Stimulated activated CD8-positive, alpha-beta memory T cell treated with anti-CD3 and anti-CD28 coated beads, Interleukin-2, amount 100 ng/mL, for 48 hours (primary cell): ENCODE data around the gene PYGM.
A peak's percentile ranks its signal among the peaks of the same experiment; 100 is the strongest.

Experiments used
- DNase-seq, 2 donors: peaks; one replicate each; pipeline ENCODE4 v3.0.0-alpha.2; 2020; ENCODE audit warnings: low read depth in 2 of 2

Gene PYGM

DNA sequence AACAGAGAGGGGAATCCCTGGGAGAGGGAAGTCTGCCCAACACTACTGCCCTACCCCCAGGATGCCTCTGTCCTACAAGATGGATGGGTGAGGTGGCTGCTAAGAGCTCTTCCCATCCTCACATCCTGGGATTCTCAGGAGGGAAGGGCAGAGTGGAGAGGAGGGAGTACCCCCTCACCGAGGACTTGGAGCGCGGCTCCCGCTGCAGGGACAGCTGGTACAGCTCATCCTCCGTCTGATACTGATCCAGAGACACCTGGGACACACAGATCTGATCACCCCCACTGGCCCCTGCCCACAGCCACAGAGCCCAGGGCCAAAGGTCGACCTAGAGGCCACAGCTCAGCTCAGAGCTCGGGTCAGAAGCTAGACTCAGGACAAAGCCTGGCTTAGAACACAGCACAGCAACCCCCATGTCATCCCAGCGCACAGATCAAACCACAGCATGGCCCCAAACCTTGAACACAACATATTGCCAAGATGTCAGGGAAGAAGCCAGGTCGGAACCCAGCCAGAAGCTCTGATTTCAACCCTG, 24.0 kb downstream of the PYGM start:
- no peak for DNase-seq

DNA sequence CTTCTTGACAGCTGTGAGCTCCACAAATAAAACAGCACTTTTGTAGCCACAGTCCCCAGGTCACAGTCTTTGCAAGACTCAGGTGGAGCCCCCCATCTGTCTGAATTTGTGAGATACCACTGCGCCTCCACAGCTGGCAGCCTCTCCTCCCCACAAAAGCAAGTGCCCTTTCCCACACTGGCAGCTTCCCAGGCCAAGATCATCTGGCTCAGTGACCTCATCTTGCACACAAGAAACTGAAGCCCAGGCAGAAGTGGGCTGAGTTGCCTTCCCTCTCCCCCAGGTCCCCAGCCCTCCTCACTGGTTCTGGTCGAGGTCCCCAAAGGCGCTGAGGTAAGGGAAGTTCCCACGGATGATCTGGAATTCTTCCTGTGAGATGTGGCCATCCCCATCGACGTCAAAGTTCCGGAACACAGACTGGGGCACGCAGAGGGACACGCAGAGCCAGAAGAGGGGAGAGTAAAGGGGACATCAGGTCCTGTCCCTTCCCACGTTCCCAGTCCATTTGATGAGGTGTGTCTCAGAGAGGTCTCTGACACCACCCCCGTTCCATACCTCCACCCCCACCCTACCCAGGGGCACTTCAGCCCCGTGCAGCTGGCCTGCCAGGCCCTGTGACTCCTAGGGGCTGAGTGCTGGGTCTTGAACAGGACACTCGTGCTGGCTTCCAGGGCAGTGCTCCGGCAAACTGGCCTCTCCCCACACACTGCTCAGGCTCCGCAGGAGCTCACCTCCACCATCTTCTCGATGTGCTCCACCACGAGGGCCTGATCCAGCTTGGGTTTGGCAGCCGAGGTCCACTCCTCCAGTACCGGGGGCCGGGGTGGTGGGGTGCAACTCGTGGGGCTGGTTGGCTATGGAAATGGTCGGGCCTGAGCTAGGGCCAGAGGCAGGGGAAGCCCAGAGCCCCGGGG, 24.7 kb downstream of the PYGM start:
- DNase-seq, result no peak

DNA sequence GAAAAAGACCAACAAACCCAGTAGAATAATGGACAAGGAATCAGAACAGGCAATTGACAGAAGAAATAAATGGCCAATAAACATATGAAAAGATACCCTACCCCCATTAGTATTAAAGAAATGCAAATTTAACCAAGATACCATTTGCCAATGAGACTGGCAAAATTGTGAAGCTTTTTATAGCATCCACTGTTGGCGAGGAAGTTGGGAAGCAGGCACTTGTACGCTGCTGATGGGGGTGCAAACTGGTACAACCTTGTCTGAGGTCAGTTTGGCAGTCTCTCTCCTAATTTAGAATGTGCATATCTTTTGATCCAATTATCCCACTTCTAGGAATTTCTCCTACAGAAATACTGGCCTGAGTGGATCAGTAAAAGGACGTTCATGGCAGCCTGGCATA, 28.2 kb downstream of the PYGM start:
- no peak for DNase-seq

- DNase-seq, result peak in 1 of 2 donors; percentile 28
Measured at GRCh38 chr11:64729851-64730382, 29.9 kb downstream of the PYGM start.

GRCh38 chr11:64728757-64729365, 30.9 kb downstream of the PYGM start:
- no peak for DNase-seq

DNA sequence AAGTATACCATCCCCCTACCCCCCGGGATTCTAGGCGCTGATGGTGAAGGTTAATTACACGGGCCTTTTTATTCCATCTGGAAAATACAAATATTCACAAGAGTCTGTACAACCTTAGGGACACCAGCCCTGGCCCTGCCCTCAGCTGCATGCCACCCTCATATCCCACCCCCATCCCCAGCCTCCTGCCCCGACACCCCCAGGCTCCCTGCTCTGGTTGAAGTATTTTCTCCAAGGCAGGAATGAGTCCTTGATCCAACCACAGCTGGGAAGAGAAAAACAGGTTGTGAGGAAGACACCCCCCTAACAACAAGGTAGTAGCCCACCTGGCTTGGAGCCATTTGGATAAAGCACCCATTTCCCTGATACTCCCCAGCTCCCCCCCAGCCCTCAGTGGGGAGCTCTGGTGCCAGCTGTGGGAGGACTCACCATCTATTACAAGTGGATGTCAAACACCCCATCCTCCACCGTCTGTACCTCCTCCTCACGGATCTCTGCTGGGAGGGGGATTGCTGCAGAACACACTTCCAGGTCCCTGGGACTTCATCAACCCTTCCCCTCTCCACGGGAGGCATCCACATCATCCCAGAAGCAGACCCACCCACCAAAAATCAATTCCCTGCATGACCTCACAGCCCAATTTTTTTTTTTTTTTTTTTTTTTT, 32.8 kb downstream of the PYGM start:
- no peak for DNase-seq

- no peak for DNase-seq
Measured at GRCh38 chr11:64726211-64726641, 33.5 kb downstream of the PYGM start.

DNA sequence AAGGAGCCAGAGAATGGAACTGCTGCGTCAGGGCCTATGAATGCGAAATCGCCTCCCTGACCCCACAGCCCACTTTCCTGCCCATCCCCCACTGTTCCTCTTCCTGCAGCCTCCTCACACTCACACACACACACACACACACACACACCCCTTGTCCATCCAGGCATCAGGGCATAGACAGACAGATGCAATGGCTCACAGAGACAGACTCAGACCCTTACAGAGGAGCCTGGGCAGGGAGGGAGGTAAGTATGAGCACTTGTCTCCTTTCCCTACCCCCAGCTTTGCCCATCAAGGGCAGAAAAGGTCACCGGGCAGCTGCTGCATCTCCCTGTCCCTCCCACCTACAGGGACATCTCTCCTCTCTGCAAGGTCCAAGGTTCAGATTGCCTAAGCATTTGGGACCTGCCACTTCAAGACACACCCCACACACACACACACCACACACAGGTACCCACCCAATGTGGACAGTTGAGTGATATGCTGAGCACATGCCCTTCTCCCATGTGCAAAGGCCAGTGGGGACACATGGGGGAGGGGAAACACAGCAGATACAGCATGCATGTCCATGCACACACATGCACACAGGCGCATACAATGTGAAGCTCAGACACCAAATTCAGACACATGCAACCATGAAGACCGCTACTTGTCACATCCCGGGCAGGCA, 34.8 kb downstream of the PYGM start:
- DNase-seq, result no peak

DNA sequence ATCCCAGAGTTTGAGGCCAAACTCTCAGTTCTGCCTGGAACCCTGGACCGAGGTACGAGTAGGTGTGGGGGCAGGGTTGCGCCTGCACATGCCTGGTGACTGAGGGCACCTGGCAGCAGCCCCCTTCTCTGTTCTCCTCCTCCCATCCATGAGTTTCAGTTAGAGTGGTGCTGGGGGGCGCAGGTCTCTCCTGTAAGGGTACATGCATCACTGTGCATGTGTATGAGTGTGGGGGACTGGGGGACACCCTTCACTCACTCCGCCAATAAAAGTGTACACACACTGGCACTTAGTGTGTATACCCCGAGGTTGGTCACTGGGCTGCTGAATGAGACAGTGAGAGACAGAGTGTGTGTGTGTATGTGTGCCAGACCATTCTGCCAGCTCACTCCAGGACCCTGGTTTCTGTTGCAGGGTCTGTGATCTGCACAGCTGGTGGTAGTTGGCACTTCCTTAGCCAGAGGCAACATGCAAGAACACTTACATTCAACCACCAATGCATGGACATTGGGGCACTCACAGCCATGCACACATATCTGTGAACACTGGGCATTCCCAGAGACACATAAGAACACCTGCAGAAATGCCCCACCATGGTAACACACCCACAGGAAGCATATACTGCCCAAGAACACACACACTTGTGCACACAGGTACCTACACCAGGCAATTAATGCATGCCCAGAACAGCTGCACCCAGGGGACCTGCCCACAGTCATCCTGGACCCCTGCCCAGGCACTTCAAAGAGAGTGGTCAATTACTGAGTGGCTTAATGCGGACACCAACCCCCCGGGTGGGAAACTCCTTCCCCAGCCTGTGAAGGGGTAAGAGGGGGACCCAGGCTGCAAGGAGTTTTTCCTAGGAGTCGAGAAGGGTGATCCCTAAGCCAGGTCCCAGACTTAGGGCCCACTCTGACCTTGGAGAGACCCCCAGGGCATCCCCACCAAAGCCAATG, 35.6 kb downstream of the PYGM start:
- DNase-seq, result no peak

DNA sequence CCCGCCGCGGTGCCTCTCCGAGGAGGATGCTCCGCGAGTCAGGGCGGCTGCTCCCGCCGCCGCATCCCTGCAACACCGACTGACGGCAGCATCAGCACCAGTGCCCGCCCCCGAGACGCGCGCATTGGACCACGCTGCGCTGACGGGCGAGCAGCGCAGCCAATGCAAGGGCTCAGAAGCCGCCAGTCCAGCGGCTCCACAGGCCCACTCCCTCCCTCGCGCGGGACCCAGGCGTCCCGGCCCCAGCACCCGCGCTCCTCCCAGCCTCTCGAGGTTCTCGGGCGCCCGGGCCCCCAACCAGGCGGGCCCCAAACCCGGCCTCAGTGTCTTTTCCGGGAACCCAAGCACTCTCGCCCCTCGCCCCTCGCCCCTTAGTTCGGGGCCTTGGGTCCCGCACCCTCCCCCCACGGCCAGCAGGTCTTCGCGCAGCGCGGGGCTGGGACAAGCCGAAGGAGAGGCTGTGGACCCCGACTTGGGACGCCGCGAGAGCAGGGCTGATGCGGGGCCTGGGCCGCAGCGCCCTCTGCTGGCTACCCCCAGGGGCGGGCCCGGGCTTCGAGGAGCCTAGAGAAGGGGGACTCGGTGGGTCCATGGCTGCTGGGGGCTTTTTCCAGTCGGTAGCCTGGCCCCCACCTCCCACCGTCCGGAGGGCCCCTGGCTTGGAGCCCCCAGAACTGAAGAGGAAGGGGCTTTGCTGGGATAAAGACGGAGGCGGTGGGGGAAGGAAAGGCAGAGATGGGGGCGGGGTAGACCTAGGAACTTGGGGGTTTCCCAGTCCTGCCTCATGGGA, 36.5 kb downstream of the PYGM start, which contains the start of gene NRXN2:
Gene NRXN2, minus strand, starts transcription at position 81 of the 790 bp plus-strand sequence. CDS start 9,498 bp downstream, outside the sequence.
- DNase-seq, result peak; percentile 80 to 81

GRCh38 chr11:64722141-64723065, 37.4 kb downstream of the PYGM start:
- no peak for DNase-seq

GRCh38 chr11:64721359-64721699, 38.4 kb downstream of the PYGM start:
- DNase-seq, result no peak

GRCh38 chr11:64720640-64721358, 39.0 kb downstream of the PYGM start:
- no peak for DNase-seq

DNA sequence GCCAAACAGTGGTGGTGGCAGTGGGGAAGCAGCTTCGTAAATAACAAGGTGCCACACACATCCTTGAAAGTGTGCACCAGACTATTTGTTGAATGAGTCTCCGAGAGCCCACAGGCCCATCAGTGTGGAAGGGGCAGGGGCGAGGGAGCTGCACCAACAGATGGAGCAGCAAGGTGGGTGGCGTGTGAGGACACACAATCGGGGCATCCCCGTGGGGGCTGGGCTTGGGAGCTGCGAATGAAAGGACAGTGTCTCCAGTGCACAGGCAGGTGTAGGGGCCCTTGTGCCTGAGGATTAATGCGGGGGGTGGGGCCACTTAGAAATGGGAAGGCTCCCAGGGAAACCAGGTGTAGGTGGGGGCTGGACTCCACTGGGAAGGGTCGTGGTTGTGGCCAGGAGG, 39.6 kb downstream of the PYGM start:
- DNase-seq, result no peak

DNA sequence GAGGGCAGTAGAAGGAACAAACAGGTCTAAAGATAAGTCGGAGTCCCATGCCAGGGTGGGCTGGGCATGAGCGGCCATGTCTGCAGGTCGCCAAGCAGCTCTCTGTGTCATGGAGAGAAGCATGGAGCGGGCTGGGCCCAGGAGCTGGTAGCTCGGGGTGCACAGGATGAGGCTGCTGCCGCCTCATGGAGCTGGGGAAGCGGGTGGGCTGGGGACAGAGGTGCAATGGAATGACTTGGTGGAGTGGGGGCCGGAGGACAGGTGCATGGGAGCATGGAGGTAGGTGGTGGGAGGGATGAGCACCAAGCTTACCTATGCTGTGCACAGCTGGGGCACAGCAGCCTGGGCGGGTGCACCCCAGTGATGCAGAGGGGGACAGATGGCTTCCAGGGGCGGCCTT, 40.4 kb downstream of the PYGM start:
- no peak for DNase-seq

- DNase-seq, result no peak
Measured at GRCh38 chr11:64718780-64719124, 41.0 kb downstream of the PYGM start.

- DNase-seq, result no peak
Measured at GRCh38 chr11:64718084-64718779, 41.5 kb downstream of the PYGM start.
